ENCODE measurements around the gene DAPK2. TPM values are rescaled to one million over a fixed set of nuclear protein-coding genes. Genes with fewer than 3 reads are reported as not detected.

DAPK2 gene
- total RNA-seq, 1 experiment from 2014 or later = 2.3 TPM

DNA sequence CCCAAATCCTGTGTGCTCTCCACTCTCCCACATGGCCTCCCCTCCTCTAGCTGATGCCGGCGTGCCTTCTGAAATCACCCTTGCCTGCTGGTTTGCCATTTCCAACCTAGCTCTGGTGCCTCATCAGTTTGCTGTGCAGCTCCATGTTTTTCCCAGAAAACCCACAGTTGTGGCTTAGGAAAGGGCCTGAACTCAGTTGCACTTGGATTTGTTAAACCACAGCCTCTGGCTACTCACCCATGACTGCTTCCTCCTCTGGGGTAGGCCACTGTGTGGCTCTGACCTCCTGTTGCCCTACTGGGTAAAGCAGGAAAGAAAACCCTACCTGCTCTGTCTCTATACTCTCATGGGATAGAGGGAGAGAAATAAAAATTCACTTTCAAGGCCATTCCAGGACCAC lies 97.3 kb downstream of the DAPK2 start (continued):
- TF ChIP-seq, protein P1, sequence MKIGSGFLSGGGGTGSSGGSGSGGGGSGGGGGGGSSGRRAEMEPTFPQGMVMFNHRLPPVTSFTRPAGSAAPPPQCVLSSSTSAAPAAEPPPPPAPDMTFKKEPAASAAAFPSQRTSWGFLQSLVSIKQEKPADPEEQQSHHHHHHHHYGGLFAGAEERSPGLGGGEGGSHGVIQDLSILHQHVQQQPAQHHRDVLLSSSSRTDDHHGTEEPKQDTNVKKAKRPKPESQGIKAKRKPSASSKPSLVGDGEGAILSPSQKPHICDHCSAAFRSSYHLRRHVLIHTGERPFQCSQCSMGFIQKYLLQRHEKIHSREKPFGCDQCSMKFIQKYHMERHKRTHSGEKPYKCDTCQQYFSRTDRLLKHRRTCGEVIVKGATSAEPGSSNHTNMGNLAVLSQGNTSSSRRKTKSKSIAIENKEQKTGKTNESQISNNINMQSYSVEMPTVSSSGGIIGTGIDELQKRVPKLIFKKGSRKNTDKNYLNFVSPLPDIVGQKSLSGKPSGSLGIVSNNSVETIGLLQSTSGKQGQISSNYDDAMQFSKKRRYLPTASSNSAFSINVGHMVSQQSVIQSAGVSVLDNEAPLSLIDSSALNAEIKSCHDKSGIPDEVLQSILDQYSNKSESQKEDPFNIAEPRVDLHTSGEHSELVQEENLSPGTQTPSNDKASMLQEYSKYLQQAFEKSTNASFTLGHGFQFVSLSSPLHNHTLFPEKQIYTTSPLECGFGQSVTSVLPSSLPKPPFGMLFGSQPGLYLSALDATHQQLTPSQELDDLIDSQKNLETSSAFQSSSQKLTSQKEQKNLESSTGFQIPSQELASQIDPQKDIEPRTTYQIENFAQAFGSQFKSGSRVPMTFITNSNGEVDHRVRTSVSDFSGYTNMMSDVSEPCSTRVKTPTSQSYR (CRISPR knock-in tag; IDR thresholded peaks at IDR 0.05) = no peak
- TF ChIP-seq, protein P2, sequence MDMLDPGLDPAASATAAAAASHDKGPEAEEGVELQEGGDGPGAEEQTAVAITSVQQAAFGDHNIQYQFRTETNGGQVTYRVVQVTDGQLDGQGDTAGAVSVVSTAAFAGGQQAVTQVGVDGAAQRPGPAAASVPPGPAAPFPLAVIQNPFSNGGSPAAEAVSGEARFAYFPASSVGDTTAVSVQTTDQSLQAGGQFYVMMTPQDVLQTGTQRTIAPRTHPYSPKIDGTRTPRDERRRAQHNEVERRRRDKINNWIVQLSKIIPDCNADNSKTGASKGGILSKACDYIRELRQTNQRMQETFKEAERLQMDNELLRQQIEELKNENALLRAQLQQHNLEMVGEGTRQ (CRISPR knock-in tag; IDR thresholded peaks at IDR 0.05) = no peak
- TF ChIP-seq IRF2 (CRISPR knock-in tag; IDR thresholded peaks at IDR 0.05; ENCODE audit: borderline replicate concordance, low read depth) = no peak
- TF ChIP-seq, protein P3, sequence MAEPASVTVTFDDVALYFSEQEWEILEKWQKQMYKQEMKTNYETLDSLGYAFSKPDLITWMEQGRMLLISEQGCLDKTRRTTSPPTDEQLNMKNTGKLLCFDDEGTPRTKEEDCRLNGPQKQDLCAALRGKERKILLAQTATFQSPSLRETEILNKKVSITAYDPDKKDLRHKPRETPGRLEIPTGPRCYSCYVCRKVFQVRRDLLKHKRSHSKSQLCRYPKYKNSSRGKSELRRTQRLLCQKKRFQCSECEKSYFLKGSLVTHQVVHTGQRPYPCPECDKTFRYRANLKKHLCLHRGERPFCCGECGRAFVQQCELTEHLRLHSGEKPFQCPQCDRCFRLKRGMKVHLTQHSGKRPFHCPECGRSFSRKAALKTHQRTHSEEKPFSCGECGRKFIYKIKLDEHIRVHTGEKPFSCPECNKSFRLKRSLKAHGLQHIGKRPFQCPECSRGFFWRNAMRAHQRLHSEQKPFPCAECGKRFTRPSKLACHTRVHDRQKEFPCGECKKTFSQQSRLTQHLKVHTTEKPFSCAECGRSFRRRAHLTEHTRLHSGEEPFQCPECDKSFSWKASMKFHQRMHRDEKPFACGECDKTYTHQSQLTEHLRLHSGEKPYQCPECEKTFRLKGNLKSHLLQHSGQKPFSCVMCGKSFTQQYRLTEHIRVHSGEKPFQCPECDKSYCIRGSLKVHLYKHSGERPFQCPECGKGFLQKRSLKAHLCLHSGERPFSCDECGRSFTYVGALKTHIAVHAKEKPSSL (CRISPR knock-in tag; conservative IDR thresholded peaks at IDR 0.05) = no peak
- TF ChIP-seq, protein P4, sequence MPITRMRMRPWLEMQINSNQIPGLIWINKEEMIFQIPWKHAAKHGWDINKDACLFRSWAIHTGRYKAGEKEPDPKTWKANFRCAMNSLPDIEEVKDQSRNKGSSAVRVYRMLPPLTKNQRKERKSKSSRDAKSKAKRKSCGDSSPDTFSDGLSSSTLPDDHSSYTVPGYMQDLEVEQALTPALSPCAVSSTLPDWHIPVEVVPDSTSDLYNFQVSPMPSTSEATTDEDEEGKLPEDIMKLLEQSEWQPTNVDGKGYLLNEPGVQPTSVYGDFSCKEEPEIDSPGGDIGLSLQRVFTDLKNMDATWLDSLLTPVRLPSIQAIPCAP (CRISPR knock-in tag; IDR thresholded peaks at IDR 0.05) = no peak

DNA sequence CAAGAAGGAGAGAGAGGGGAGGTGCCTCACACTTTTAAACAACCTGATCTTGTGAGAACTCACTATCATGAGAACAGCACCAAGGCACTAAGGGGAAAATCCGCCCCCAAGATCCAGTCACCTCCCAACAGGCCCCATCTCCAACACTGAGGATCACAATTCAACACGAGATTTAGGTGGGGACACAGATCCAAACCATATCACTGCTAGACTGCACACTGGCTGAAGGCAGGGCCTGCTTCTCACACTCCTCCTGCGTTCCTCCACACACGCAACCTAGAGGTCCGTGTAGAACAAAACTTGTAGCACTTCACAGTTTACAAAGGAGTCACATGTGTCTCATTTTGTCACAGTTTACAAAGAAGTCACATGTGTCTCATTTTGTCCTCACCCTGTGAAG lies 97.8 kb downstream of the DAPK2 start:
- ChIA-PET POLR2A (no interaction called here), CTCF (no interaction called here)
- H3K27ac Mint-ChIP-seq = no peak overlapping the region
- DNase-seq (ENCODE audit: low spot score) (no peak), ATAC-seq (no peak)
- H3K9me3 Mint-ChIP-seq = no peaks in the 10 kb centered on the region
- peaks cover 2% of the 10 kb centered on the region for H3K4me1 Mint-ChIP-seq
- H3K27me3 Mint-ChIP-seq (ENCODE audit: low read depth) = no peaks in the 10 kb centered on the region
- no peaks in the 10 kb centered on the region for H3K36me3 Mint-ChIP-seq
- no peak overlapping the region for H3K4me3 Mint-ChIP-seq
- TF ChIP-seq, protein P5, sequence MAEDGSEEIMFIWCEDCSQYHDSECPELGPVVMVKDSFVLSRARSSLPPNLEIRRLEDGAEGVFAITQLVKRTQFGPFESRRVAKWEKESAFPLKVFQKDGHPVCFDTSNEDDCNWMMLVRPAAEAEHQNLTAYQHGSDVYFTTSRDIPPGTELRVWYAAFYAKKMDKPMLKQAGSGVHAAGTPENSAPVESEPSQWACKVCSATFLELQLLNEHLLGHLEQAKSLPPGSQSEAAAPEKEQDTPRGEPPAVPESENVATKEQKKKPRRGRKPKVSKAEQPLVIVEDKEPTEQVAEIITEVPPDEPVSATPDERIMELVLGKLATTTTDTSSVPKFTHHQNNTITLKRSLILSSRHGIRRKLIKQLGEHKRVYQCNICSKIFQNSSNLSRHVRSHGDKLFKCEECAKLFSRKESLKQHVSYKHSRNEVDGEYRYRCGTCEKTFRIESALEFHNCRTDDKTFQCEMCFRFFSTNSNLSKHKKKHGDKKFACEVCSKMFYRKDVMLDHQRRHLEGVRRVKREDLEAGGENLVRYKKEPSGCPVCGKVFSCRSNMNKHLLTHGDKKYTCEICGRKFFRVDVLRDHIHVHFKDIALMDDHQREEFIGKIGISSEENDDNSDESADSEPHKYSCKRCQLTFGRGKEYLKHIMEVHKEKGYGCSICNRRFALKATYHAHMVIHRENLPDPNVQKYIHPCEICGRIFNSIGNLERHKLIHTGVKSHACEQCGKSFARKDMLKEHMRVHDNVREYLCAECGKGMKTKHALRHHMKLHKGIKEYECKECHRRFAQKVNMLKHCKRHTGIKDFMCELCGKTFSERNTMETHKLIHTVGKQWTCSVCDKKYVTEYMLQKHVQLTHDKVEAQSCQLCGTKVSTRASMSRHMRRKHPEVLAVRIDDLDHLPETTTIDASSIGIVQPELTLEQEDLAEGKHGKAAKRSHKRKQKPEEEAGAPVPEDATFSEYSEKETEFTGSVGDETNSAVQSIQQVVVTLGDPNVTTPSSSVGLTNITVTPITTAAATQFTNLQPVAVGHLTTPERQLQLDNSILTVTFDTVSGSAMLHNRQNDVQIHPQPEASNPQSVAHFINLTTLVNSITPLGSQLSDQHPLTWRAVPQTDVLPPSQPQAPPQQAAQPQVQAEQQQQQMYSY (CRISPR knock-in tag; IDR thresholded peaks at IDR 0.05) = no peak
- TF ChIP-seq MYBL2 (CRISPR knock-in tag; IDR thresholded peaks at IDR 0.05) (no peak), ZNF121 (CRISPR knock-in tag; IDR thresholded peaks at IDR 0.05) (no peak), PRRX2 (CRISPR knock-in tag; IDR thresholded peaks at IDR 0.05) (no peak), CBFB (CRISPR knock-in tag; IDR thresholded peaks at IDR 0.05; ENCODE audit: low read depth) (no peak), SMAD3 (CRISPR knock-in tag; IDR thresholded peaks at IDR 0.05; ENCODE audit: borderline replicate concordance) (no peak), GABPB1 (CRISPR knock-in tag; IDR thresholded peaks at IDR 0.05) (no peak), SP1 (CRISPR knock-in tag; conservative IDR thresholded peaks at IDR 0.05) (no peak), TCF7 (CRISPR knock-in tag; IDR thresholded peaks at IDR 0.05; ENCODE audit: low read depth) (no peak)
- TF ChIP-seq, protein P6, sequence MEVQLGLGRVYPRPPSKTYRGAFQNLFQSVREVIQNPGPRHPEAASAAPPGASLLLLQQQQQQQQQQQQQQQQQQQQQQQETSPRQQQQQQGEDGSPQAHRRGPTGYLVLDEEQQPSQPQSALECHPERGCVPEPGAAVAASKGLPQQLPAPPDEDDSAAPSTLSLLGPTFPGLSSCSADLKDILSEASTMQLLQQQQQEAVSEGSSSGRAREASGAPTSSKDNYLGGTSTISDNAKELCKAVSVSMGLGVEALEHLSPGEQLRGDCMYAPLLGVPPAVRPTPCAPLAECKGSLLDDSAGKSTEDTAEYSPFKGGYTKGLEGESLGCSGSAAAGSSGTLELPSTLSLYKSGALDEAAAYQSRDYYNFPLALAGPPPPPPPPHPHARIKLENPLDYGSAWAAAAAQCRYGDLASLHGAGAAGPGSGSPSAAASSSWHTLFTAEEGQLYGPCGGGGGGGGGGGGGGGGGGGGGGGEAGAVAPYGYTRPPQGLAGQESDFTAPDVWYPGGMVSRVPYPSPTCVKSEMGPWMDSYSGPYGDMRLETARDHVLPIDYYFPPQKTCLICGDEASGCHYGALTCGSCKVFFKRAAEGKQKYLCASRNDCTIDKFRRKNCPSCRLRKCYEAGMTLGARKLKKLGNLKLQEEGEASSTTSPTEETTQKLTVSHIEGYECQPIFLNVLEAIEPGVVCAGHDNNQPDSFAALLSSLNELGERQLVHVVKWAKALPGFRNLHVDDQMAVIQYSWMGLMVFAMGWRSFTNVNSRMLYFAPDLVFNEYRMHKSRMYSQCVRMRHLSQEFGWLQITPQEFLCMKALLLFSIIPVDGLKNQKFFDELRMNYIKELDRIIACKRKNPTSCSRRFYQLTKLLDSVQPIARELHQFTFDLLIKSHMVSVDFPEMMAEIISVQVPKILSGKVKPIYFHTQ (CRISPR knock-in tag; IDR thresholded peaks at IDR 0.05) = no peak
- TF ChIP-seq, protein P7, sequence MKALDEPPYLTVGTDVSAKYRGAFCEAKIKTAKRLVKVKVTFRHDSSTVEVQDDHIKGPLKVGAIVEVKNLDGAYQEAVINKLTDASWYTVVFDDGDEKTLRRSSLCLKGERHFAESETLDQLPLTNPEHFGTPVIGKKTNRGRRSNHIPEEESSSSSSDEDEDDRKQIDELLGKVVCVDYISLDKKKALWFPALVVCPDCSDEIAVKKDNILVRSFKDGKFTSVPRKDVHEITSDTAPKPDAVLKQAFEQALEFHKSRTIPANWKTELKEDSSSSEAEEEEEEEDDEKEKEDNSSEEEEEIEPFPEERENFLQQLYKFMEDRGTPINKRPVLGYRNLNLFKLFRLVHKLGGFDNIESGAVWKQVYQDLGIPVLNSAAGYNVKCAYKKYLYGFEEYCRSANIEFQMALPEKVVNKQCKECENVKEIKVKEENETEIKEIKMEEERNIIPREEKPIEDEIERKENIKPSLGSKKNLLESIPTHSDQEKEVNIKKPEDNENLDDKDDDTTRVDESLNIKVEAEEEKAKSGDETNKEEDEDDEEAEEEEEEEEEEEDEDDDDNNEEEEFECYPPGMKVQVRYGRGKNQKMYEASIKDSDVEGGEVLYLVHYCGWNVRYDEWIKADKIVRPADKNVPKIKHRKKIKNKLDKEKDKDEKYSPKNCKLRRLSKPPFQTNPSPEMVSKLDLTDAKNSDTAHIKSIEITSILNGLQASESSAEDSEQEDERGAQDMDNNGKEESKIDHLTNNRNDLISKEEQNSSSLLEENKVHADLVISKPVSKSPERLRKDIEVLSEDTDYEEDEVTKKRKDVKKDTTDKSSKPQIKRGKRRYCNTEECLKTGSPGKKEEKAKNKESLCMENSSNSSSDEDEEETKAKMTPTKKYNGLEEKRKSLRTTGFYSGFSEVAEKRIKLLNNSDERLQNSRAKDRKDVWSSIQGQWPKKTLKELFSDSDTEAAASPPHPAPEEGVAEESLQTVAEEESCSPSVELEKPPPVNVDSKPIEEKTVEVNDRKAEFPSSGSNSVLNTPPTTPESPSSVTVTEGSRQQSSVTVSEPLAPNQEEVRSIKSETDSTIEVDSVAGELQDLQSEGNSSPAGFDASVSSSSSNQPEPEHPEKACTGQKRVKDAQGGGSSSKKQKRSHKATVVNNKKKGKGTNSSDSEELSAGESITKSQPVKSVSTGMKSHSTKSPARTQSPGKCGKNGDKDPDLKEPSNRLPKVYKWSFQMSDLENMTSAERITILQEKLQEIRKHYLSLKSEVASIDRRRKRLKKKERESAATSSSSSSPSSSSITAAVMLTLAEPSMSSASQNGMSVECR (CRISPR knock-in tag; IDR thresholded peaks at IDR 0.05; ENCODE audit: borderline replicate concordance) = no peak
- TF ChIP-seq, protein P8, sequence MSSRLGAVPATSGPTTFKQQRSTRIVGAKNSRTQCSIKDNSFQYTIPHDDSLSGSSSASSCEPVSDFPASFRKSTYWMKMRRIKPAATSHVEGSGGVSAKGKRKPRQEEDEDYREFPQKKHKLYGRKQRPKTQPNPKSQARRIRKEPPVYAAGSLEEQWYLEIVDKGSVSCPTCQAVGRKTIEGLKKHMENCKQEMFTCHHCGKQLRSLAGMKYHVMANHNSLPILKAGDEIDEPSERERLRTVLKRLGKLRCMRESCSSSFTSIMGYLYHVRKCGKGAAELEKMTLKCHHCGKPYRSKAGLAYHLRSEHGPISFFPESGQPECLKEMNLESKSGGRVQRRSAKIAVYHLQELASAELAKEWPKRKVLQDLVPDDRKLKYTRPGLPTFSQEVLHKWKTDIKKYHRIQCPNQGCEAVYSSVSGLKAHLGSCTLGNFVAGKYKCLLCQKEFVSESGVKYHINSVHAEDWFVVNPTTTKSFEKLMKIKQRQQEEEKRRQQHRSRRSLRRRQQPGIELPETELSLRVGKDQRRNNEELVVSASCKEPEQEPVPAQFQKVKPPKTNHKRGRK (CRISPR knock-in tag; IDR thresholded peaks at IDR 0.05; ENCODE audit: borderline replicate concordance) = no peak

All from WTC11 (cell line).